GM15510 (cell line): ENCODE data around the gene PCNX1.

Experiments
- POLR2A ChIP-seq: IDR thresholded peaks from 3 replicates; pipeline ENCODE4 v1.6.1; 2011; ENCODE audit warnings: borderline replicate concordance; ENCODE audit not compliant: insufficient read length; ENCODE audit errors: extremely low read depth

PCNX1 gene

GRCh38 chr14:70907176-70907995, at the start of gene PCNX1:
Gene PCNX1 (plus strand): TSS chr14:70907459. CDS start chr14:70907851, 392 bp downstream.
- peak; percentile 55 for TF ChIP-seq POLR2A

- no peak for TF ChIP-seq POLR2A
These were observed 49.8 kb upstream of the PCNX1 start for GRCh38 chr14:70857496-70857890.

GRCh38 chr14:70858641-70859040, 48.6 kb upstream of the PCNX1 start:
- TF ChIP-seq POLR2A = no peak

- TF ChIP-seq POLR2A = no peak
These were observed 36.3 kb upstream of the PCNX1 start for GRCh38 chr14:70871001-70871400.

GRCh38 chr14:70871863-70872677, 35.2 kb upstream of the PCNX1 start:
- TF ChIP-seq POLR2A = no peak

- TF ChIP-seq POLR2A = no peak
These were observed 34.6 kb upstream of the PCNX1 start for GRCh38 chr14:70872678-70873020.

- TF ChIP-seq POLR2A = no peak
These were observed 33.6 kb upstream of the PCNX1 start for GRCh38 chr14:70873627-70874026.

GRCh38 chr14:70879448-70879847, 27.8 kb upstream of the PCNX1 start:
- no peak for TF ChIP-seq POLR2A

- TF ChIP-seq POLR2A = no peak
These were observed 25.6 kb upstream of the PCNX1 start for GRCh38 chr14:70881549-70882177.

- TF ChIP-seq POLR2A = no peak
These were observed 24.3 kb upstream of the PCNX1 start for GRCh38 chr14:70882776-70883492.

GRCh38 chr14:70884595-70885342, 22.5 kb upstream of the PCNX1 start:
- TF ChIP-seq POLR2A = no peak

GRCh38 chr14:70885343-70886022, 21.8 kb upstream of the PCNX1 start:
- TF ChIP-seq POLR2A = no peak

- no peak for TF ChIP-seq POLR2A
These were observed 20.6 kb upstream of the PCNX1 start for GRCh38 chr14:70886421-70887206.
